Ovary (tissue), 3 donors: ENCODE measurements around the gene RBFOX2.

Experiments
- POLR2A ChIP-seq: fragments of 450-650 bp; IDR thresholded peaks from one replicate; pipeline ENCODE4 v1.6.1; 2017; ENCODE audit warnings: antibody characterized with exemption, mild to moderate bottlenecking, moderate library complexity
- TF ChIP-seq, protein P1 (sequence below), 3 donors: fragments of 450-650 bp in 2 of 3; fragments of 200-600 bp in 1 of 3; IDR thresholded peaks; one replicate each; pipeline versions ENCODE4 v1.5.1 to v1.8.0; 2016 to 2022; ENCODE audit warnings: antibody characterized with exemption in 3 of 3, mild to moderate bottlenecking in 1 of 3
- donor health status: DM: no; HTN: no; CAD: no.

DNA sequence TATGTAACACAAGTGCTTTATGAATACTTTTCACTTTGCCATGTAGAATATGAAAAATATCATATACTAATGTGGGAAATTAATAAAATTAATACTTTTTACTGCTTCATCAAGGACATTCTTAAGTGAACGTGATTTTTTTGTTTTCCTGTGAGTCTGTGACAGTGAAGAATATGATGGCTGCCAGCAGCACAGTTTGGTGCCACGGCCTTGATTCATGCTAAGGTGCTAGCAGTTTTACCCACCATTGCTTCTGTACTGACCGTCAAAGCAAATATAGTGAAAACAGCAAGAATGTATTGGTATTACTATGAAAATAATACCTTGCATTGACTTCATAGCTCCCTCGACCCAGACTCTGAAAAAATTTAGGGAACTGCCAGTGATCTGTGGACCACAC, 231.2 kb downstream of the RBFOX2 start:
- TF ChIP-seq, protein P1, sequence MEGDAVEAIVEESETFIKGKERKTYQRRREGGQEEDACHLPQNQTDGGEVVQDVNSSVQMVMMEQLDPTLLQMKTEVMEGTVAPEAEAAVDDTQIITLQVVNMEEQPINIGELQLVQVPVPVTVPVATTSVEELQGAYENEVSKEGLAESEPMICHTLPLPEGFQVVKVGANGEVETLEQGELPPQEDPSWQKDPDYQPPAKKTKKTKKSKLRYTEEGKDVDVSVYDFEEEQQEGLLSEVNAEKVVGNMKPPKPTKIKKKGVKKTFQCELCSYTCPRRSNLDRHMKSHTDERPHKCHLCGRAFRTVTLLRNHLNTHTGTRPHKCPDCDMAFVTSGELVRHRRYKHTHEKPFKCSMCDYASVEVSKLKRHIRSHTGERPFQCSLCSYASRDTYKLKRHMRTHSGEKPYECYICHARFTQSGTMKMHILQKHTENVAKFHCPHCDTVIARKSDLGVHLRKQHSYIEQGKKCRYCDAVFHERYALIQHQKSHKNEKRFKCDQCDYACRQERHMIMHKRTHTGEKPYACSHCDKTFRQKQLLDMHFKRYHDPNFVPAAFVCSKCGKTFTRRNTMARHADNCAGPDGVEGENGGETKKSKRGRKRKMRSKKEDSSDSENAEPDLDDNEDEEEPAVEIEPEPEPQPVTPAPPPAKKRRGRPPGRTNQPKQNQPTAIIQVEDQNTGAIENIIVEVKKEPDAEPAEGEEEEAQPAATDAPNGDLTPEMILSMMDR (IDR thresholded peaks at IDR 0.05) = no peak
- TF ChIP-seq POLR2A = no peak
